HEK293T (cell line): Measurements from ENCODE around the gene RBM15.

Experiments
- FOXA1 ChIP-seq: fragments of 450-650 bp; IDR thresholded peaks from 2 replicates; pipeline ENCODE4 v1.6.1; 2016; ENCODE audit warnings: mild to moderate bottlenecking
- HDGF ChIP-seq: fragments of 450-650 bp; IDR thresholded peaks from 2 replicates; pipeline ENCODE4 v1.6.1; 2017; ENCODE audit warnings: antibody characterized with exemption, borderline replicate concordance

- no peak for TF ChIP-seq FOXA1
- no peak for TF ChIP-seq HDGF
Observed at GRCh38 chr1:110309139-110309538, 30.0 kb upstream of the RBM15 start.
